Neutrophil (primary cell): Measurements from ENCODE around the gene SIPA1.

Experiments
- H3K27ac ChIP-seq: fragments of 200-600 bp; sonication (generic); 2 replicates; pipeline ENCODE4 v1.5.1; 2016; ENCODE audit warnings: mild to moderate bottlenecking, moderate library complexity
- H3K27me3 ChIP-seq: fragments of 200-600 bp; sonication (generic); 2 replicates; pipeline ENCODE4 v1.6.0; 2016; ENCODE audit warnings: mild to moderate bottlenecking
- H3K36me3 ChIP-seq: fragments of 200-600 bp; sonication (generic); 2 replicates; pipeline ENCODE4 v1.5.1; 2017
- H3K4me1 ChIP-seq, 2 experiments: fragments of 200-600 bp in 1 of 2; sonication (generic) in 1 of 2; 1 replicate in 1 of 2; 2 replicates in 1 of 2; pipeline versions ENCODE4 v1.5.1 to v1.6.1; 2013 to 2016; ENCODE audit warnings: low read depth in 1 of 2, low read length in 1 of 2, mild to moderate bottlenecking in 1 of 2, moderate library complexity in 1 of 2; ENCODE audit not compliant: control insufficient read depth in 1 of 2, insufficient read depth in 1 of 2
- H3K4me3 ChIP-seq, 2 experiments: fragments of 200-600 bp in 1 of 2; sonication (generic) in 1 of 2; 1 replicate in 1 of 2; 2 replicates in 1 of 2; pipeline ENCODE4 v1.5.1; 2013 to 2016; ENCODE audit warnings: low read depth in 1 of 2, low read length in 1 of 2, mild to moderate bottlenecking in 1 of 2, moderate library complexity in 1 of 2
- H3K9me3 ChIP-seq: fragments of 200-600 bp; sonication (generic); 2 replicates; pipeline ENCODE4 v1.5.1; 2016
- CTCF ChIP-seq: fragments of 200-600 bp; sonication (generic); IDR thresholded peaks from 2 replicates; pipeline ENCODE4 v1.5.1; 2016; ENCODE audit warnings: antibody characterized with exemption

The SIPA1 gene, protein sequence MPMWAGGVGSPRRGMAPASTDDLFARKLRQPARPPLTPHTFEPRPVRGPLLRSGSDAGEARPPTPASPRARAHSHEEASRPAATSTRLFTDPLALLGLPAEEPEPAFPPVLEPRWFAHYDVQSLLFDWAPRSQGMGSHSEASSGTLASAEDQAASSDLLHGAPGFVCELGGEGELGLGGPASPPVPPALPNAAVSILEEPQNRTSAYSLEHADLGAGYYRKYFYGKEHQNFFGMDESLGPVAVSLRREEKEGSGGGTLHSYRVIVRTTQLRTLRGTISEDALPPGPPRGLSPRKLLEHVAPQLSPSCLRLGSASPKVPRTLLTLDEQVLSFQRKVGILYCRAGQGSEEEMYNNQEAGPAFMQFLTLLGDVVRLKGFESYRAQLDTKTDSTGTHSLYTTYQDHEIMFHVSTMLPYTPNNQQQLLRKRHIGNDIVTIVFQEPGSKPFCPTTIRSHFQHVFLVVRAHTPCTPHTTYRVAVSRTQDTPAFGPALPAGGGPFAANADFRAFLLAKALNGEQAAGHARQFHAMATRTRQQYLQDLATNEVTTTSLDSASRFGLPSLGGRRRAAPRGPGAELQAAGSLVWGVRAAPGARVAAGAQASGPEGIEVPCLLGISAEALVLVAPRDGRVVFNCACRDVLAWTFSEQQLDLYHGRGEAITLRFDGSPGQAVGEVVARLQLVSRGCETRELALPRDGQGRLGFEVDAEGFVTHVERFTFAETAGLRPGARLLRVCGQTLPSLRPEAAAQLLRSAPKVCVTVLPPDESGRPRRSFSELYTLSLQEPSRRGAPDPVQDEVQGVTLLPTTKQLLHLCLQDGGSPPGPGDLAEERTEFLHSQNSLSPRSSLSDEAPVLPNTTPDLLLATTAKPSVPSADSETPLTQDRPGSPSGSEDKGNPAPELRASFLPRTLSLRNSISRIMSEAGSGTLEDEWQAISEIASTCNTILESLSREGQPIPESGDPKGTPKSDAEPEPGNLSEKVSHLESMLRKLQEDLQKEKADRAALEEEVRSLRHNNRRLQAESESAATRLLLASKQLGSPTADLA

DNA sequence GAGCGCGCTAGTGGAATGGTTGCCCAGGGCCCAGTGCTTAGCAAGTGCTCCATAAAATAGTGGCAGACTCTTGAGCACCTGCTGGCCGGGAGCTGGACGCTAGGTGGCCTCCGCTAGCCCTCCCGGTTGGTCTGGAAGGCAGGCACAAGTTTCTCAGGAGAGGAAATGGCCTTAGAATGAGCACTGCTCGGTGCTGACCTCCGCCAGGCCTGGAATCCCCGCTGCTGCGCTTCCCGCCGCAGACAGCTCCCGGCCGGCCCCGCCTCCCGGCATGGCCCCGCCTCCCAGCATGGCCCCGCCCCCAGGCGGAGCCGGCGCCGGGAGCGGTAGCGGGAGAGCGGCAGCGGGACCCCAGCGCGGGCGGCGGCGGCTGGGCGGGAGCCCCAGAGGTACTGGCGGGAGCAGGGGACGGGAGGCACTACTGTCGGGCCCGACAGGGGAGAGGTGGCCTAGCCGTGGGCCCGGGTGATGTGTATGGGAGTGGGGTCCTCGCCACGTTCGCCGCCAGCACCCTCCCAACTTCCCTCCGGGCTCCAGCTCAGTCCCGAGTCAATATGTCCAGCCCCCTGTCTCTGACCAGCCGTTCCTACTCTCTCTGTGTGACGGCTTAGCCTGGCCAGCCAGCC lies at the start of gene SIPA1:
Gene SIPA1 (plus strand): TSS at position 308 of the 626 bp plus-strand sequence. CDS start 2,821 bp downstream, outside the sequence.
- Histone ChIP-seq H3K27ac (peak within 1 kb of the TSS; percentile 100), H3K27me3 (no peaks in the 10 kb centered on the region), H3K4me3 (peak within 1 kb of the TSS; percentile 83 to 90), H3K36me3 (peaks cover 61% of the 10 kb centered on the region), H3K4me1 (peaks cover 51 to 53% of the 10 kb centered on the region in 2 experiments), H3K9me3 (no peaks in the 10 kb centered on the region)
- peak; percentile 41 for TF ChIP-seq CTCF

GRCh38 chr11:65588199-65589054 lies 49.5 kb upstream of the SIPA1 start:
- Histone ChIP-seq H3K36me3 (peaks cover 94% of the 10 kb centered on the region), H3K4me3 (peak overlapping the region; percentile 35 to 39)

GRCh38 chr11:65589444-65590239 lies 48.3 kb upstream of the SIPA1 start:
- Histone ChIP-seq H3K36me3 (peaks cover 93% of the 10 kb centered on the region), H3K27ac (peak overlapping the region; percentile 28), H3K4me3 (no peak overlapping the region), H3K27me3 (no peaks in the 10 kb centered on the region), H3K4me1 (peaks cover 27 to 30% of the 10 kb centered on the region in 2 experiments), H3K9me3 (no peaks in the 10 kb centered on the region)
- no peak for TF ChIP-seq CTCF

More at GRCh38 chr11:65588199-65589054, 49.5 kb upstream of the SIPA1 start:
- Histone ChIP-seq H3K27ac (peak overlapping the region; percentile 82), H3K4me1 (peaks cover 27 to 30% of the 10 kb centered on the region in 2 experiments), H3K9me3 (no peaks in the 10 kb centered on the region), H3K27me3 (no peaks in the 10 kb centered on the region)
- TF ChIP-seq CTCF: peak; percentile 80

- no peak for TF ChIP-seq CTCF
- Histone ChIP-seq H3K4me3 (no peak overlapping the region), H3K4me1 (peaks cover 27 to 30% of the 10 kb centered on the region in 2 experiments), H3K27ac (peak overlapping the region; percentile 28), H3K36me3 (peaks cover 94% of the 10 kb centered on the region), H3K9me3 (no peaks in the 10 kb centered on the region), H3K27me3 (no peaks in the 10 kb centered on the region)
These were observed 47.6 kb upstream of the SIPA1 start for GRCh38 chr11:65590240-65590738.
